Measurements from ENCODE around the gene WASF1. TPM values are rescaled to one million over a fixed set of nuclear protein-coding genes. Genes with fewer than 3 reads are reported as not detected.
"Not testable (repeated sequence)": the region's sequence is repeated elsewhere in the genome, so short reads cannot be mapped to it uniquely, and the experiment has no call there.

WASF1 gene
- total RNA-seq, 1 donor from 2014 or later, result 6.2 TPM

- intact Hi-C loops (cut with micrococcal nuclease), result no loop called here
- Mint-ChIP-seq H3K4me3 (no peak overlapping the region), H3K36me3 (ENCODE audit: low read depth) (no peaks in the 10 kb centered on the region), H3K27ac (no peak overlapping the region), H3K4me1 (peaks cover 9% of the 10 kb centered on the region), H3K27me3 (no peaks in the 10 kb centered on the region), H3K9me3 (peaks cover 6% of the 10 kb centered on the region)
- CTCF ChIA-PET, result no interaction called here
- POLR2A ChIA-PET, result no interaction called here
- no peak for DNase-seq
- no peak for ATAC-seq (ENCODE audit: low read depth)
- no peak for TF ChIP-seq CTCF (IDR thresholded peaks at IDR 0.05)
Measured at GRCh38 chr6:110128418-110128817, 51.1 kb downstream of the WASF1 start.

GRCh38 chr6:110125361-110125760 lies 54.1 kb downstream of the WASF1 start:
- H3K36me3 Mint-ChIP-seq (ENCODE audit: low read depth), result peaks cover 1% of the 10 kb centered on the region
- no peaks in the 10 kb centered on the region for H3K27me3 Mint-ChIP-seq
- ATAC-seq (ENCODE audit: low read depth), result no peak
- no peak overlapping the region for H3K27ac Mint-ChIP-seq
- no peak for DNase-seq
- H3K4me3 Mint-ChIP-seq, result no peak overlapping the region
- TF ChIP-seq CTCF (IDR thresholded peaks at IDR 0.05), result no peak
- peaks cover 9% of the 10 kb centered on the region for H3K4me1 Mint-ChIP-seq
- intact Hi-C loops (cut with micrococcal nuclease), result no loop called here
- ChIA-PET POLR2A (no interaction called here), CTCF (no interaction called here)
- H3K9me3 Mint-ChIP-seq, result peaks cover 5% of the 10 kb centered on the region

- H3K4me3 Mint-ChIP-seq; POLR2A ChIA-PET; CTCF ChIA-PET; DNase-seq; H3K27me3 Mint-ChIP-seq; H3K27ac Mint-ChIP-seq; ATAC-seq (ENCODE audit: low read depth); H3K36me3 Mint-ChIP-seq (ENCODE audit: low read depth); intact Hi-C loops (cut with micrococcal nuclease): not testable (repeated sequence)
- H3K9me3 Mint-ChIP-seq, result peaks cover 12% of the 10 kb centered on the region
- peaks cover 16% of the 10 kb centered on the region for H3K4me1 Mint-ChIP-seq
Measured at GRCh38 chr6:110121655-110122054, 57.8 kb downstream of the WASF1 start.

- no peak for DNase-seq
- no peak for TF ChIP-seq CTCF (IDR thresholded peaks at IDR 0.05)
- POLR2A ChIA-PET, result no interaction called here
Measured at GRCh38 chr6:110116258-110116657, 63.2 kb downstream of the WASF1 start.

GRCh38 chr6:110114004-110114403 lies 65.5 kb downstream of the WASF1 start:
- Mint-ChIP-seq H3K27ac (no peak overlapping the region), H3K9me3 (peaks cover 7% of the 10 kb centered on the region), H3K4me3 (no peak overlapping the region), H3K4me1 (no peaks in the 10 kb centered on the region), H3K36me3 (ENCODE audit: low read depth) (peaks cover 6% of the 10 kb centered on the region), H3K27me3 (no peaks in the 10 kb centered on the region)
- ATAC-seq (ENCODE audit: low read depth) (no peak), DNase-seq (no peak)
- POLR2A ChIA-PET, result no interaction called here
- CTCF ChIA-PET, result no interaction called here
- intact Hi-C loops (cut with micrococcal nuclease), result no loop called here
- no peak for TF ChIP-seq CTCF (IDR thresholded peaks at IDR 0.05)

More at GRCh38 chr6:110116258-110116657, 63.2 kb downstream of the WASF1 start:
- CTCF ChIA-PET, result no interaction called here
- Mint-ChIP-seq H3K4me3 (no peak overlapping the region), H3K4me1 (peaks cover 7% of the 10 kb centered on the region), H3K36me3 (ENCODE audit: low read depth) (peaks cover 6% of the 10 kb centered on the region), H3K27me3 (no peaks in the 10 kb centered on the region), H3K9me3 (peaks cover 14% of the 10 kb centered on the region), H3K27ac (no peak overlapping the region)
- ATAC-seq (ENCODE audit: low read depth), result no peak
- intact Hi-C loops (cut with micrococcal nuclease), result no loop called here

- H3K27me3 Mint-ChIP-seq, result no peaks in the 10 kb centered on the region
- CTCF ChIA-PET, result no interaction called here
- peaks cover 6% of the 10 kb centered on the region for H3K36me3 Mint-ChIP-seq (ENCODE audit: low read depth)
- DNase-seq, result no peak
- peaks cover 11% of the 10 kb centered on the region for H3K4me1 Mint-ChIP-seq
- no peak overlapping the region for H3K4me3 Mint-ChIP-seq
- no peak for TF ChIP-seq CTCF (IDR thresholded peaks at IDR 0.05)
- POLR2A ChIA-PET, result no interaction called here
- ATAC-seq (ENCODE audit: low read depth), result no peak
- intact Hi-C loops (cut with micrococcal nuclease), result no loop called here
- H3K27ac Mint-ChIP-seq, result no peak overlapping the region
- no peaks in the 10 kb centered on the region for H3K9me3 Mint-ChIP-seq
Measured at GRCh38 chr6:110105296-110105695, 74.2 kb downstream of the WASF1 start.

All from activated B cell treated with CpG ODN at 0.5 μM for 24 hours (primary cell).